Stimulated activated CD4-positive, alpha-beta T cell treated with anti-CD3 and anti-CD28 coated beads, Interleukin-2, amount 100 ng/mL, for 48 hours (primary cell): ENCODE data around the gene PLCD3.
A peak's percentile ranks its signal among the peaks of the same experiment; 100 is the strongest.

Experiments used
- DNase-seq, 2 donors: peaks; one replicate each; pipeline ENCODE4 v3.0.0-alpha.2; 2020

Gene PLCD3

DNA sequence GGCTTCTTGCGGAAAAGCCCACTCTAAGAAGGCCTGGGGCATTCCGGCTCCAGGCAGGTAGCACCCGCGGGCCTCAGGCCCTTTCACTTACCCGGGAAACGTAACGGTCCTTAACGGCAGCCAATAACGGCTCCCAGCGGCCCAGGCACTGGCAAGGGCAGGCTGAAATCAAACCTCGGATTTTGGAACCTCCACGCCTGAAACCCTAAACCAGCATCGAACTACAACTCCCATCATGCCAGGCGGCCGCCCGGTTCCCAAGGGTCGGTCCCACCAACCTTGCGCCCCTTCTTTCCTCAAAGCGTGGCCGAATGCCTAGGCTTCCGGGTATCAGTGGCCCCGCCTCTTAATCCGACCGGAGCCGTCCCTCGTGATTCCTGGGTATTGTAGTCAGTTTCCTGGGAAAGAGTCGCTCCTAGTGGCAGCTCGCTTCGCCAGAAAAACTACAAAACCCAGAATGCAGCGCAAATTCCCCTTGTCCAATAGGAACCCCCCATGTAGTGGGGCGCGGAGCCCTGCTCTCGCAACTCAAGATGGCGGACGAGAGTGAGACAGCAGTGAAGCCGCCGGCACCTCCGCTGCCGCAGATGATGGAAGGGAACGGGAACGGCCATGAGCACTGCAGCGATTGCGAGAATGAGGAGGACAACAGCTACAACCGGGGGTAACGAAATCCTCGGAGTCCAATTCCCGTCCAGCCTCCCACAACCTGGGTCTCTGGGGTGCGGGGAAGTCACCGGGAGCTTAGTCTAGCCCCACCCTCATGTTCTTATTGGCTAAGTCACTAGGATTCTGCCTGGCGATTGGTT lies 71.3 kb downstream of the PLCD3 start, which contains the start of gene NMT1:
TSS of gene NMT1 (plus strand) at position 521 of the 809 bp plus-strand sequence. CDS start at position 534, 13 bp downstream.
- peak; percentile 87 to 89 for DNase-seq

DNA sequence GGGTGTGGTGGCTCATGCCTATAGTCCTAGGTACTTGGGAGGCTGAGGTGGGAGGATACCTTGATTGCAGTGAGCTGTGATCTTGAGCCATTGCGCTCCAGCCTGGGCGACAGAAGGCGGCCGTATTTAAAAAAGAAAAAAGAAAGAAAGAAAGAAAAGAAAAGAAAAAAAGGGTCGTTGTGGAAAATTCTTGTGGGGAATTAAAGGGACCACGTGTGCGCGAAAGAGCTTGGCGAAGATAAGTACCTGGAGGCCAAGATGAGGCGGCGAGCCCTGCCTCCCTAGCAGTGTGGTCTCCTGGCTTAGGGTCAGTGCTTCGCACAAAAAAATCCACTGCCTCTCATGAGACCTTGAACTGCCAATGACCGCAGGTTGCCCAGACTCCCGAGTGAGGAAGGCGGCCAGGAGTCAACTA lies 71.9 kb downstream of the PLCD3 start:
- no peak for DNase-seq
